DMS153 treated with DMSO at 0.1 percent for 48 hours (cell line): ENCODE measurements around the gene SLC2A9.
"Not testable (repeated sequence)": the region's sequence is repeated elsewhere in the genome, so short reads cannot be mapped to it uniquely, and the experiment has no call there.

ENCODE experiments used
- DNase-seq: peaks from one replicate; lab custom pipeline; 2025; ENCODE audit not compliant: unreplicated experiment; lab: John Stamatoyannopoulos, UW

The SLC2A9 gene

GRCh38 chr4:9932771-9933170 is 88.5 kb downstream of the SLC2A9 start:
- DNase-seq: no peak

GRCh38 chr4:9931146-9931545 is 90.2 kb downstream of the SLC2A9 start:
- no peak for DNase-seq

GRCh38 chr4:9929111-9929510 is 92.2 kb downstream of the SLC2A9 start:
- no peak for DNase-seq

GRCh38 chr4:9927341-9928007 is 93.8 kb downstream of the SLC2A9 start:
- no peak for DNase-seq

GRCh38 chr4:9926586-9926985 is 94.7 kb downstream of the SLC2A9 start:
- DNase-seq: no peak

- DNase-seq: no peak
Observed at GRCh38 chr4:9925750-9926439, 95.4 kb downstream of the SLC2A9 start.

- DNase-seq: no peak
Observed at GRCh38 chr4:9924750-9925149, 96.5 kb downstream of the SLC2A9 start.

GRCh38 chr4:9923195-9923812 is 98.0 kb downstream of the SLC2A9 start:
- no peak for DNase-seq

GRCh38 chr4:9921326-9921725 is 100.0 kb downstream of the SLC2A9 start:
- no peak for DNase-seq

GRCh38 chr4:9920029-9920428 is 101.3 kb downstream of the SLC2A9 start:
- no peak for DNase-seq

- DNase-seq: no peak
Observed at GRCh38 chr4:9919047-9919446, 102.2 kb downstream of the SLC2A9 start.

- no peak for DNase-seq
Observed at GRCh38 chr4:9918484-9918883, 102.8 kb downstream of the SLC2A9 start.

GRCh38 chr4:9916937-9917336 is 104.4 kb downstream of the SLC2A9 start:
- DNase-seq: no peak

- DNase-seq: no peak
Observed at GRCh38 chr4:9916346-9916745, 105.0 kb downstream of the SLC2A9 start.

GRCh38 chr4:9913846-9914245 is 107.5 kb downstream of the SLC2A9 start:
- no peak for DNase-seq

GRCh38 chr4:9906996-9907395 is 114.3 kb downstream of the SLC2A9 start:
- DNase-seq: no peak

GRCh38 chr4:9904976-9905587 is 116.2 kb downstream of the SLC2A9 start:
- DNase-seq: no peak

- DNase-seq: no peak
Observed at GRCh38 chr4:9903317-9903716, 118.0 kb downstream of the SLC2A9 start.

- no peak for DNase-seq
Observed at GRCh38 chr4:9901257-9901656, 120.0 kb downstream of the SLC2A9 start.

GRCh38 chr4:9900633-9901032 is 120.7 kb downstream of the SLC2A9 start:
- DNase-seq: not testable (repeated sequence)

- no peak for DNase-seq
Observed at GRCh38 chr4:9899306-9900055, 121.8 kb downstream of the SLC2A9 start.
